GM12891 (cell line): ENCODE results near the gene SDCCAG8.

ENCODE experiments used
- PAX5 ChIP-seq: IDR thresholded peaks from 2 replicates; pipeline ENCODE4 v1.6.1; 2011; ENCODE audit warnings: low read length, moderate library complexity, mild to moderate bottlenecking; ENCODE audit not compliant: insufficient read depth, severe bottlenecking
- POLR2A ChIP-seq: IDR thresholded peaks from 2 replicates; pipeline ENCODE4 v1.6.1; 2011; ENCODE audit warnings: low read depth, low read length, control low read depth
- POLR2AphosphoS5 ChIP-seq: IDR thresholded peaks from 2 replicates; pipeline ENCODE4 v1.6.1; 2011; ENCODE audit warnings: low read depth, low read length, control low read depth
- TAF1 ChIP-seq: IDR thresholded peaks from 2 replicates; pipeline ENCODE4 v1.6.1; 2011; ENCODE audit warnings: low read depth, low read length, control low read depth

- no peak for TF ChIP-seq TAF1
- no peak for TF ChIP-seq POLR2A
- TF ChIP-seq POLR2AphosphoS5 = no peak
- TF ChIP-seq PAX5 = no peak
These were observed 13.6 kb downstream of the SDCCAG8 start for GRCh38 chr1:243269461-243269801.
